GM12891 (cell line): ENCODE measurements around the gene SELENOH.

Experiments used
- POLR2A ChIP-seq: IDR thresholded peaks from 2 replicates; pipeline ENCODE4 v1.6.1; 2011; ENCODE audit warnings: low read depth, low read length, control low read depth
- POLR2AphosphoS5 ChIP-seq: IDR thresholded peaks from 2 replicates; pipeline ENCODE4 v1.6.1; 2011; ENCODE audit warnings: low read depth, low read length, control low read depth
- POU2F2 ChIP-seq: IDR thresholded peaks from 2 replicates; pipeline ENCODE4 v1.6.1; 2011; ENCODE audit warnings: low read depth, mild to moderate bottlenecking, control low read depth, low read length, moderate library complexity
- TAF1 ChIP-seq: IDR thresholded peaks from 2 replicates; pipeline ENCODE4 v1.6.1; 2011; ENCODE audit warnings: low read depth, low read length, control low read depth

- TF ChIP-seq TAF1 (no peak), POLR2A (no peak), POLR2AphosphoS5 (no peak), POU2F2 (no peak)
Measured at GRCh38 chr11:57788703-57789088, 47.4 kb downstream of the SELENOH start.
